HepG2 (cell line): Measurements from ENCODE around the gene EXOC7. TPM values are rescaled to one million over a fixed set of nuclear protein-coding genes. Genes with fewer than 3 reads are reported as not detected.

Source experiments
- NCOA5 ChIP-seq: sonication (generic); formaldehyde crosslinking; IDR thresholded peaks from 2 replicates; pipeline ENCODE4 v1.4.0; 2020; ENCODE audit warnings: missing genetic modification reagents
- REL ChIP-seq: sonication (generic); formaldehyde crosslinking; conservative IDR thresholded peaks from 2 replicates; pipeline ENCODE4 v1.8.0; 2022; ENCODE audit warnings: mild to moderate bottlenecking, missing genetic modification reagents, moderate library complexity
- RORA ChIP-seq: sonication (generic); formaldehyde crosslinking; IDR thresholded peaks from 2 replicates; pipeline ENCODE4 v1.5.0; 2020; ENCODE audit warnings: mild to moderate bottlenecking, missing genetic modification reagents, moderate library complexity
- SRSF9 ChIP-seq: fragments of 200-400 bp; formaldehyde crosslinking; IDR thresholded peaks from 2 replicates; pipeline ENCODE4 v1.6.1; 2018; ENCODE audit warnings: borderline replicate concordance, mild to moderate bottlenecking, low read depth, low read length; ENCODE audit not compliant: insufficient read depth, poor library complexity, severe bottlenecking
- ZBTB3 ChIP-seq: sonication (generic); formaldehyde crosslinking; IDR thresholded peaks from 2 replicates; pipeline ENCODE4 v1.4.0; 2020; ENCODE audit warnings: low read depth, mild to moderate bottlenecking, moderate library complexity, missing genetic modification reagents, borderline replicate concordance
- ZFAT ChIP-seq: sonication (generic); formaldehyde crosslinking; conservative IDR thresholded peaks from 2 replicates; pipeline ENCODE4 v1.8.1; 2023; ENCODE audit warnings: missing genetic modification reagents, inconsistent platforms
- ZFP1 ChIP-seq: IDR thresholded peaks from 2 replicates; pipeline ENCODE4 v1.6.1; 2016
- ZFP90 ChIP-seq: sonication (generic); formaldehyde crosslinking; IDR thresholded peaks from 2 replicates; pipeline ENCODE4 v1.8.0; 2022; ENCODE audit warnings: missing genetic modification reagents, mild to moderate bottlenecking, inconsistent platforms, borderline replicate concordance
- ZNF264 ChIP-seq: sonication (generic); formaldehyde crosslinking; IDR thresholded peaks from 2 replicates; pipeline ENCODE4 v1.4.0; 2020; ENCODE audit warnings: missing genetic modification reagents
- ZNF501 ChIP-seq: sonication (generic); formaldehyde crosslinking; IDR thresholded peaks from 2 replicates; pipeline ENCODE4 v1.5.1; 2020; ENCODE audit warnings: mild to moderate bottlenecking, moderate library complexity, missing genetic modification reagents
- ZNF530 ChIP-seq: sonication (generic); formaldehyde crosslinking; IDR thresholded peaks from 2 replicates; pipeline ENCODE4 v1.5.0; 2020; ENCODE audit warnings: low read depth, mild to moderate bottlenecking, missing genetic modification reagents
- ZNF557 ChIP-seq: sonication (generic); formaldehyde crosslinking; IDR thresholded peaks from 2 replicates; pipeline ENCODE4 v1.4.0; 2020; ENCODE audit warnings: missing genetic modification reagents
- ZNF605 ChIP-seq: sonication (generic); formaldehyde crosslinking; IDR thresholded peaks from 2 replicates; pipeline ENCODE4 v1.8.0; 2022; ENCODE audit warnings: mild to moderate bottlenecking, missing genetic modification reagents
- polyA plus RNA-seq, 8 experiments: library from polyadenylated mRNA; depleted of rRNA in 3 of 8; stranded (reverse) in 7 of 8; unstranded in 1 of 8; fragments of >200 nt; fragmentation: Illumina TruSeq in 4 of 8; extraction: Trizol in 4 of 8; gene quantifications; 2 replicates each; pipeline versions ENCODE4 v1.2.1 to v1.2.3, GENCODE V29; 2011 to 2016; ENCODE audit warnings: low read depth in 4 of 8, missing spikeins in 1 of 8, mixed read lengths in 1 of 8; ENCODE audit not compliant: insufficient read depth in 1 of 8
- total RNA-seq, 5 experiments: library from RNA; depleted of rRNA; stranded (reverse); fragments of >200 nt; fragmentation: Illumina TruSeq; extraction: Trizol; gene quantifications; 2 replicates each; pipeline ENCODE4 v1.2.3, GENCODE V29; 2016; ENCODE audit warnings: low read depth in 1 of 5
- TF ChIP-seq, protein P1 (sequence below): sonication (generic); formaldehyde crosslinking; IDR thresholded peaks from 2 replicates; pipeline ENCODE4 v1.5.0; 2020; ENCODE audit warnings: missing genetic modification reagents
- TF ChIP-seq, protein P2 (sequence below): sonication (generic); formaldehyde crosslinking; IDR thresholded peaks from 2 replicates; pipeline ENCODE4 v1.5.1; 2020; ENCODE audit warnings: mild to moderate bottlenecking, moderate library complexity, missing genetic modification reagents
- TF ChIP-seq, protein P3 (sequence below): IDR thresholded peaks from 2 replicates; pipeline ENCODE4 v1.6.1; 2018; ENCODE audit warnings: missing genetic modification reagents, mild to moderate bottlenecking, missing compliant biosample characterization
- TF ChIP-seq, protein P4 (sequence below): sonication (generic); formaldehyde crosslinking; IDR thresholded peaks from 2 replicates; pipeline ENCODE4 v1.4.0; 2020; ENCODE audit warnings: missing genetic modification reagents, mild to moderate bottlenecking, borderline replicate concordance

The EXOC7 gene
- total and polyA plus RNA-seq, 2 of the 13 experiments (the other 11 are each of a cell fraction or from before 2014, with no cell fraction given), result 86.9 to 116 TPM

DNA sequence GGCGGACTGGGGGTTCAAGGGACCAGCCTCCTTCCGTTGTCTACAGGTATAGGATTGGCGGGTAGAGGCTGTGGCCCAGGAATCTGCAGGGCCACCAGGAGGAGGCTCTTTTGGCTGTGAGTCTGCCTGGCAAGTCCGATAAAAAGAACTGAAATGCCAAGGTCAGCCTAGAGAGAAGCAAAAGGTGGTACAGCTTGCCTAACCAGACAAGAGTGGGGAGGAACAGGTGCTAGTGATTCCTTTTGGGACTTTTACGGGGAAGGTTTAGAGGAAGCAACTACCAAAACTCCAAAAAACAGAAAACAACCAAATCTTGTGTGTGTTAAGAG lies 70.8 kb downstream of the EXOC7 start (continued):
- TF ChIP-seq ZNF501 (CRISPR knock-in tag) (peak; percentile 21; the same call in 1 of the 2 replicates), ZNF264 (CRISPR knock-in tag) (no peak), SRSF9 (no peak), ZNF557 (CRISPR knock-in tag) (no peak), ZFP90 (CRISPR knock-in tag) (no peak), ZFP1 (0 out of 2 replicates have a peak, but pooled peaks have one; percentile 12), ZNF605 (CRISPR knock-in tag) (peak; percentile 36; the same call in 1 of the 2 replicates), NCOA5 (CRISPR knock-in tag) (no peak), ZBTB3 (CRISPR knock-in tag) (no peak), ZNF530 (CRISPR knock-in tag) (no peak), ZFAT (no peak), RORA (CRISPR knock-in tag) (no peak), REL (CRISPR knock-in tag) (no peak)
- TF ChIP-seq, protein P1, sequence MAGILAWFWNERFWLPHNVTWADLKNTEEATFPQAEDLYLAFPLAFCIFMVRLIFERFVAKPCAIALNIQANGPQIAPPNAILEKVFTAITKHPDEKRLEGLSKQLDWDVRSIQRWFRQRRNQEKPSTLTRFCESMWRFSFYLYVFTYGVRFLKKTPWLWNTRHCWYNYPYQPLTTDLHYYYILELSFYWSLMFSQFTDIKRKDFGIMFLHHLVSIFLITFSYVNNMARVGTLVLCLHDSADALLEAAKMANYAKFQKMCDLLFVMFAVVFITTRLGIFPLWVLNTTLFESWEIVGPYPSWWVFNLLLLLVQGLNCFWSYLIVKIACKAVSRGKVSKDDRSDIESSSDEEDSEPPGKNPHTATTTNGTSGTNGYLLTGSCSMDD (CRISPR knock-in tag), result no peak
- TF ChIP-seq, protein P2, sequence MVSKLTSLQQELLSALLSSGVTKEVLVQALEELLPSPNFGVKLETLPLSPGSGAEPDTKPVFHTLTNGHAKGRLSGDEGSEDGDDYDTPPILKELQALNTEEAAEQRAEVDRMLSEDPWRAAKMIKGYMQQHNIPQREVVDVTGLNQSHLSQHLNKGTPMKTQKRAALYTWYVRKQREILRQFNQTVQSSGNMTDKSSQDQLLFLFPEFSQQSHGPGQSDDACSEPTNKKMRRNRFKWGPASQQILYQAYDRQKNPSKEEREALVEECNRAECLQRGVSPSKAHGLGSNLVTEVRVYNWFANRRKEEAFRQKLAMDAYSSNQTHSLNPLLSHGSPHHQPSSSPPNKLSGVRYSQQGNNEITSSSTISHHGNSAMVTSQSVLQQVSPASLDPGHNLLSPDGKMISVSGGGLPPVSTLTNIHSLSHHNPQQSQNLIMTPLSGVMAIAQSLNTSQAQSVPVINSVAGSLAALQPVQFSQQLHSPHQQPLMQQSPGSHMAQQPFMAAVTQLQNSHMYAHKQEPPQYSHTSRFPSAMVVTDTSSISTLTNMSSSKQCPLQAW (CRISPR knock-in tag), result no peak; the same call in 1 of the 2 replicates
- TF ChIP-seq, protein P3, sequence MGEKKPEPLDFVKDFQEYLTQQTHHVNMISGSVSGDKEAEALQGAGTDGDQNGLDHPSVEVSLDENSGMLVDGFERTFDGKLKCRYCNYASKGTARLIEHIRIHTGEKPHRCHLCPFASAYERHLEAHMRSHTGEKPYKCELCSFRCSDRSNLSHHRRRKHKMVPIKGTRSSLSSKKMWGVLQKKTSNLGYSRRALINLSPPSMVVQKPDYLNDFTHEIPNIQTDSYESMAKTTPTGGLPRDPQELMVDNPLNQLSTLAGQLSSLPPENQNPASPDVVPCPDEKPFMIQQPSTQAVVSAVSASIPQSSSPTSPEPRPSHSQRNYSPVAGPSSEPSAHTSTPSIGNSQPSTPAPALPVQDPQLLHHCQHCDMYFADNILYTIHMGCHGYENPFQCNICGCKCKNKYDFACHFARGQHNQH (CRISPR knock-in tag), result 0 out of 2 replicates have a peak, but pooled peaks have one; percentile 4
- TF ChIP-seq, protein P4, sequence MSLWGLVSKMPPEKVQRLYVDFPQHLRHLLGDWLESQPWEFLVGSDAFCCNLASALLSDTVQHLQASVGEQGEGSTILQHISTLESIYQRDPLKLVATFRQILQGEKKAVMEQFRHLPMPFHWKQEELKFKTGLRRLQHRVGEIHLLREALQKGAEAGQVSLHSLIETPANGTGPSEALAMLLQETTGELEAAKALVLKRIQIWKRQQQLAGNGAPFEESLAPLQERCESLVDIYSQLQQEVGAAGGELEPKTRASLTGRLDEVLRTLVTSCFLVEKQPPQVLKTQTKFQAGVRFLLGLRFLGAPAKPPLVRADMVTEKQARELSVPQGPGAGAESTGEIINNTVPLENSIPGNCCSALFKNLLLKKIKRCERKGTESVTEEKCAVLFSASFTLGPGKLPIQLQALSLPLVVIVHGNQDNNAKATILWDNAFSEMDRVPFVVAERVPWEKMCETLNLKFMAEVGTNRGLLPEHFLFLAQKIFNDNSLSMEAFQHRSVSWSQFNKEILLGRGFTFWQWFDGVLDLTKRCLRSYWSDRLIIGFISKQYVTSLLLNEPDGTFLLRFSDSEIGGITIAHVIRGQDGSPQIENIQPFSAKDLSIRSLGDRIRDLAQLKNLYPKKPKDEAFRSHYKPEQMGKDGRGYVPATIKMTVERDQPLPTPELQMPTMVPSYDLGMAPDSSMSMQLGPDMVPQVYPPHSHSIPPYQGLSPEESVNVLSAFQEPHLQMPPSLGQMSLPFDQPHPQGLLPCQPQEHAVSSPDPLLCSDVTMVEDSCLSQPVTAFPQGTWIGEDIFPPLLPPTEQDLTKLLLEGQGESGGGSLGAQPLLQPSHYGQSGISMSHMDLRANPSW, result no peak
